Spleen (tissue), 11 donors: Measurements from ENCODE around the gene IL32. TPM values are rescaled to one million over a fixed set of nuclear protein-coding genes. Genes with fewer than 3 reads are reported as not detected.

ENCODE experiments used
- DNase-seq: peaks from one replicate; pipeline ENCODE4 v3.0.0-alpha.2; 2020
- H3K27ac ChIP-seq, 8 donors: fragments of 200-600 bp; sonication (generic) in 7 of 8; 1 replicate in 4 of 8; 2 replicates in 4 of 8; pipeline versions ENCODE4 v1.5.0 to v1.8.0; 2016 to 2021; ENCODE audit warnings: inconsistent platforms in 4 of 8, mild to moderate bottlenecking in 4 of 8, moderate library complexity in 1 of 8
- H3K27me3 ChIP-seq, 7 donors: fragments of 200-600 bp; sonication (generic) in 6 of 7; replicated peaks in 1 of 7; 1 replicate in 4 of 7; 2 replicates in 3 of 7; pipeline versions ENCODE4 v1.5.0 to v1.8.0; 2016 to 2021; ENCODE audit warnings: inconsistent platforms in 3 of 7, mild to moderate bottlenecking in 1 of 7
- H3K36me3 ChIP-seq, 6 donors: fragments of 200-600 bp; sonication (generic) in 5 of 6; 1 replicate in 4 of 6; 2 replicates in 2 of 6; pipeline versions ENCODE4 v1.5.0 to v1.8.0; 2016 to 2021; ENCODE audit warnings: inconsistent platforms in 2 of 6
- H3K4me1 ChIP-seq, 6 donors: fragments of 200-600 bp; sonication (generic) in 5 of 6; 1 replicate in 3 of 6; 2 replicates in 3 of 6; pipeline versions ENCODE4 v1.5.0 to v1.8.0; 2016 to 2021; ENCODE audit warnings: inconsistent platforms in 3 of 6
- H3K4me3 ChIP-seq, 8 donors: fragments of 200-600 bp; sonication (generic) in 7 of 8; 1 replicate in 4 of 8; 2 replicates in 4 of 8; pipeline versions ENCODE4 v1.5.0 to v1.8.0; 2016 to 2021; ENCODE audit warnings: inconsistent platforms in 4 of 8, mild to moderate bottlenecking in 4 of 8, moderate library complexity in 2 of 8
- H3K9me3 ChIP-seq, 8 donors: fragments of 200-600 bp; sonication (generic) in 7 of 8; 1 replicate in 4 of 8; 2 replicates in 4 of 8; pipeline versions ENCODE4 v1.5.0 to v1.8.0; 2016 to 2021; ENCODE audit warnings: inconsistent platforms in 4 of 8
- POLR2A ChIP-seq, 3 donors: fragments of 450-650 bp; IDR thresholded peaks; one replicate each; pipeline ENCODE4 v1.5.1; 2017; ENCODE audit warnings: antibody characterized with exemption in 3 of 3, mild to moderate bottlenecking in 1 of 3
- POLR2AphosphoS5 ChIP-seq, 3 donors: sonication (generic); formaldehyde crosslinking; IDR thresholded peaks; one replicate each; pipeline ENCODE4 v1.5.1; 2017; ENCODE audit warnings: antibody characterized with exemption in 3 of 3
- WGBS, 5 donors: extraction: QIAGEN DNeasy Blood & Tissue Kit in 3 of 5; methylation state at CpG; one replicate each; pipeline versions ENCODE4 v1.1.5 to v1.1.7; 2013 to 2018; 5-methylcytosine and 5-hydroxymethylcytosine counted together
- intact Hi-C: fragments of 100-400 bp; cut with DNase I; formaldehyde crosslinking; loops from one replicate; pipeline ENCODE4 v1.15.0; 2023; ENCODE audit warnings: low total_unique reads
- polyA plus RNA-seq, 3 donors: library from polyadenylated mRNA; stranded (reverse); fragments of 200-250 nt; gene quantifications; one replicate each; pipeline ENCODE4 v1.2.1, GENCODE V29; 2013
- total RNA-seq, 7 donors: library from RNA; depleted of rRNA in 3 of 7; stranded (reverse); fragments of >200 nt in 3 of 7; fragmentation: NEBNext Ultra II Directional in 4 of 7; extraction: Animal tissue kit (Norgen Biotek cat#: 25700) in 4 of 7; gene quantifications; one replicate each; pipeline versions ENCODE4 v1.1.0 to v1.2.1, GENCODE V29; 2016 to 2021
- TF ChIP-seq, protein P1 (sequence below), 11 experiments: fragments of 200-600 bp in 7 of 11; fragments of 450-650 bp in 4 of 11; sonication (generic) in 4 of 11; IDR thresholded peaks in 8 of 11; conservative IDR thresholded peaks in 3 of 11; 1 replicate in 7 of 11; 2 replicates in 4 of 11; pipeline versions ENCODE4 v1.4.0 to v1.8.0; 2016 to 2021; ENCODE audit warnings: antibody characterized with exemption in 11 of 11, inconsistent platforms in 4 of 11, mild to moderate bottlenecking in 1 of 11
- donor health status: healthy with polysubstance abuse.
- donor health status: DM: no; HTN: no; CAD: no; lungs with moderate emphysema.
- donor health status: DM: no; HTN: no; CAD: no.
- donor health status: Bipolar disorder and iron deficiency.
- donor health status: healthy.
- donor health status: DM: no; HTN: no; CAD: no.
- donor health status: DM: yes; HTN: yes; CAD: no.

IL32 gene
- total and polyA plus RNA-seq, 10 donors = 171 to 624 (median 293) TPM

DNA sequence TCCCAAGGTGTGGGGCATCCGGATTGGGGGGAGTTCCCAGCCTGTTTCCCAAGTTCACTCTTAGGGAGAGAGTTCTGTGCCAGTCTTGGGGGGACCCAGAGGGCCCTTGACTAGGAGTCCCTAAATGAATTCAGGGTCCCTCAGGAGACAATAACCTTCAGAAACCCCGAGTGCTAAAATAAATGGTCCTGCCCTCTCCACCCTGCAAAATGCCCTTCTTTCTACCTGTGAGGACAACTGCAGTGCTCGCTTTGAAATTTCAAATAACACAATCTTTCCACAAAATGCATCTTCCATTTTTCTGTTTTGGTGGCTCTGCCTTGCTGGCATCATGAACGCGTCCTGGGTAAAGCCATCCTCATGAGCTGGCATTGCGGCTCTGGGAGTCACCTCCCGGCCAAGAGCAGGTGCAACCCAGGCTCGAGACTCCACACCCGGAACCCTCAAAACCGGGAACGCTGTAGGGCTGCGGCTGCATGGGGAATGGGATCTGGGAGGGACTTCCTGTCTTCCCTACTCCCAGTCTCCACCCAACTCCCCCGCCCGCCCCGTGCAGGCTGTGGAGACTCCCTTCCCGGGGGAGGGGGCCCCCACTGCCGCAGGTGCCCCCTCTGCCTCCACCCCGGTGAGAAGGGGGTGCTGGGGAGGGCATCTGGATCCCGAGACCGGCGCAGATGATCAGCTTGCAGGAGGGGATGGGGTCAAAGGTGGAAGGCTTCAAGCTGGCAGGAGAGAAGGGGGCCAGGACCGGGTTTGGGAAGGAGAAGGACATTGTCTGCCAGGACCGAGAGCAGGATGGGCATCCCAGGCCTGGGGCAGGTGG, 46.8 kb downstream of the IL32 start, which contains the start of gene ZNF205:
ZNF205 (plus strand) TSS at position 529 of the 823 bp plus-strand sequence. CDS start 845 bp downstream, outside the sequence.
- no peaks in the 10 kb centered on the region for H3K9me3 ChIP-seq
- DNase-seq = peak; percentile 81
- peak within 1 kb of the TSS; percentile 43 to 77 (median 53) for H3K4me3 ChIP-seq
- WGBS, 5 donors = 19 to 32% (median 26%) methylated on average over 19 to 23 of the region's 23 CpGs
- peak within 1 kb of the TSS in 7 of 8 donors; percentile 29 to 80 (median 64) for H3K27ac ChIP-seq
- peaks cover 0 to 10% (median 0%) of the 10 kb centered on the region in 7 donors for H3K27me3 ChIP-seq
- intact Hi-C loops = no loop called here
- peaks cover 0 to 27% (median 0%) of the 10 kb centered on the region in 6 donors for H3K36me3 ChIP-seq
- TF ChIP-seq, protein P1, sequence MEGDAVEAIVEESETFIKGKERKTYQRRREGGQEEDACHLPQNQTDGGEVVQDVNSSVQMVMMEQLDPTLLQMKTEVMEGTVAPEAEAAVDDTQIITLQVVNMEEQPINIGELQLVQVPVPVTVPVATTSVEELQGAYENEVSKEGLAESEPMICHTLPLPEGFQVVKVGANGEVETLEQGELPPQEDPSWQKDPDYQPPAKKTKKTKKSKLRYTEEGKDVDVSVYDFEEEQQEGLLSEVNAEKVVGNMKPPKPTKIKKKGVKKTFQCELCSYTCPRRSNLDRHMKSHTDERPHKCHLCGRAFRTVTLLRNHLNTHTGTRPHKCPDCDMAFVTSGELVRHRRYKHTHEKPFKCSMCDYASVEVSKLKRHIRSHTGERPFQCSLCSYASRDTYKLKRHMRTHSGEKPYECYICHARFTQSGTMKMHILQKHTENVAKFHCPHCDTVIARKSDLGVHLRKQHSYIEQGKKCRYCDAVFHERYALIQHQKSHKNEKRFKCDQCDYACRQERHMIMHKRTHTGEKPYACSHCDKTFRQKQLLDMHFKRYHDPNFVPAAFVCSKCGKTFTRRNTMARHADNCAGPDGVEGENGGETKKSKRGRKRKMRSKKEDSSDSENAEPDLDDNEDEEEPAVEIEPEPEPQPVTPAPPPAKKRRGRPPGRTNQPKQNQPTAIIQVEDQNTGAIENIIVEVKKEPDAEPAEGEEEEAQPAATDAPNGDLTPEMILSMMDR (IDR thresholded peaks at IDR 0.05 in 8 of 11, conservative IDR thresholded peaks at IDR 0.05 in 3 of 11) = no peak
- TF ChIP-seq POLR2AphosphoS5 (IDR thresholded peaks at IDR 0.05) = peak; percentile 32 to 61 (median 54)
- TF ChIP-seq POLR2A (IDR thresholded peaks at IDR 0.05) = no peak
- peaks cover 1 to 37% (median 19%) of the 10 kb centered on the region in 6 donors for H3K4me1 ChIP-seq

DNA sequence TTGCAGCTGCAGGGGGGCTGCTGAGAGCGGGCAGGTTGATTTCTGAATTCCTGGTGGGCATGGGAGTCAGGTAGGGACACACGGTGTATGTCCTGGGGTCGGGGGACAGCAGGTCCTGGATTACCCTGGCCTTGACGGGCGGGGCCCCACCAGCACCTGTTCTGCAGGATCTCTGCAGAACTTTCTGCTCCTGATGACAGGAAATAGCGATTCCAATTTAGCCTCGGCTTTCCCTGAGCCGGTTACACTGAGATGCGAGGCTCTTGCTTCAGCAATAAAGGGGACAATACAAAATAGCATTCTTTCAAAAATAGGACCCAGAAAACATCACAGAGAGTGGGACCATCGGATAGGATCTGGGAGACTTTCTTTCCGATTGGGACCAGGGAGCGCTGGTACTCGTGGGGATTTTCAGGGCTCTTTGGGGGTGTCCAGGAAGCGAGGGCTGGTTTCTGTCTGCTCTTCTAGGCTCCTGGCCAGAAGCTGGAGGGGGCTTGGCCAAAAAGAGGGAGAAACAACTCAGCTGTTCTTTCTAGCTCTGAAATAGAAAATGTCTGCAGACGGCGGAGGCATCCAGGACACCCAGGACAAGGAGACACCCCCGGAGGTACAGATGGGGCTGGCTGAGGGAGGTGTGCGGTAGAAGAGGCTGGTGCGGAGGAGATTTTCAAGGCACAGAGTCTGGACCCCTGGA, 47.6 kb downstream of the IL32 start:
- H3K27me3 ChIP-seq = peaks cover 0 to 10% (median 0%) of the 10 kb centered on the region in 7 donors
- no peaks in the 10 kb centered on the region for H3K9me3 ChIP-seq
- H3K36me3 ChIP-seq = peaks cover 0 to 28% (median 0%) of the 10 kb centered on the region in 6 donors
- intact Hi-C loops = no loop called here
- peak overlapping the region; percentile 43 to 77 (median 53) for H3K4me3 ChIP-seq
- peak overlapping the region in 7 of 8 donors; percentile 29 to 80 (median 64) for H3K27ac ChIP-seq
- H3K4me1 ChIP-seq = peaks cover 0 to 33% (median 16%) of the 10 kb centered on the region in 6 donors
- WGBS, 5 donors = 36 to 58% (median 41%) methylated on average over 19 of the region's 19 CpGs
- DNase-seq = no peak
- TF ChIP-seq POLR2AphosphoS5 (IDR thresholded peaks at IDR 0.05) (no peak), POLR2A (IDR thresholded peaks at IDR 0.05) (no peak)
- TF ChIP-seq, protein P1 (IDR thresholded peaks at IDR 0.05 in 8 of 11, conservative IDR thresholded peaks at IDR 0.05 in 3 of 11) = no peak

DNA sequence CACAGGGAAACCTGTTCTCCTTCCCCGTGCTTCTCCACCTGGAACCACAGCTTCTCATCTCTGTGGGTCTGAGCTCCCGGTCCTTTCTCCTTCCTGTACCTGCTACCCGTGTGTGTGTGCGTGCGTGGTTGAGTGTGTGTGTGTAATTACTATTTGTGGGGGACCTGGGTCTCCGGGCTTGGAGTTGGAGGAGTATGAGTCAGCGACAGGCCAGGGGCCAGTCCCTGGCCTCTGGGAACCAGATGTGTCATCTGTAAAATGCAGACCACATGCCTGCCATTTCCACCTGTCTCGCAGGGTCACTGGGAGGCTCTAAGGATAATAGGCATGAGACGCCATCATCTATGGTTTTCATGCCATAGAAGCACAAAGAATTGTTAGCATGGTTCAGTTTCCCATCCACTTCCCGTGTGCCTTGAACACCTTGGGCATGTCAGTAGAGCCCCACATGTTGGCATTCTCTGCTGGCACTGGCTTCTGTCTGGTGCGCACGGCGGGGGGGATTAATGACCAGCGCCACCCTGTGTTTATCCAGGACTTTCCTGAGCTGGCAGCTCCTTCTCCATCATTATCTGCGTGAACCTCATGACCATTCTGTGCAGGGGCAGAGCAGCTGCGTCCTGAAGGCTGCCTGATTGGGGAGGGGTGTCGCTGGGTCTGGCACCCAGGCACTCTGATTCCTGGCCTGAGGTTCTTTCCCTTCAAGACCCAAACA, 48.5 kb downstream of the IL32 start:
- H3K27me3 ChIP-seq = peaks cover 0 to 10% (median 0%) of the 10 kb centered on the region in 7 donors
- H3K4me1 ChIP-seq = peaks cover 0 to 33% (median 16%) of the 10 kb centered on the region in 6 donors
- peak overlapping the region in 5 of 8 donors; percentile 51 to 77 (median 60) for H3K4me3 ChIP-seq
- no peak for DNase-seq
- peaks cover 0 to 37% (median 1%) of the 10 kb centered on the region in 6 donors for H3K36me3 ChIP-seq
- intact Hi-C loops = no loop called here
- no peak for TF ChIP-seq POLR2AphosphoS5 (IDR thresholded peaks at IDR 0.05)
- no peak for TF ChIP-seq POLR2A (IDR thresholded peaks at IDR 0.05)
- TF ChIP-seq, protein P1 (IDR thresholded peaks at IDR 0.05 in 8 of 11, conservative IDR thresholded peaks at IDR 0.05 in 3 of 11) = no peak
- no peaks in the 10 kb centered on the region for H3K9me3 ChIP-seq
- no peak overlapping the region for H3K27ac ChIP-seq
- 66 to 83% (median 74%) methylated on average over 13 to 17 of the region's 17 CpGs for WGBS, 5 donors
